ENCODE results near the gene INPP5D. TPM values are rescaled to one million over a fixed set of nuclear protein-coding genes. Genes with fewer than 3 reads are reported as not detected.

The INPP5D gene
- total and polyA plus RNA-seq, 7 donors: 1.2 to 4.2 (median 2.8) TPM

DNA sequence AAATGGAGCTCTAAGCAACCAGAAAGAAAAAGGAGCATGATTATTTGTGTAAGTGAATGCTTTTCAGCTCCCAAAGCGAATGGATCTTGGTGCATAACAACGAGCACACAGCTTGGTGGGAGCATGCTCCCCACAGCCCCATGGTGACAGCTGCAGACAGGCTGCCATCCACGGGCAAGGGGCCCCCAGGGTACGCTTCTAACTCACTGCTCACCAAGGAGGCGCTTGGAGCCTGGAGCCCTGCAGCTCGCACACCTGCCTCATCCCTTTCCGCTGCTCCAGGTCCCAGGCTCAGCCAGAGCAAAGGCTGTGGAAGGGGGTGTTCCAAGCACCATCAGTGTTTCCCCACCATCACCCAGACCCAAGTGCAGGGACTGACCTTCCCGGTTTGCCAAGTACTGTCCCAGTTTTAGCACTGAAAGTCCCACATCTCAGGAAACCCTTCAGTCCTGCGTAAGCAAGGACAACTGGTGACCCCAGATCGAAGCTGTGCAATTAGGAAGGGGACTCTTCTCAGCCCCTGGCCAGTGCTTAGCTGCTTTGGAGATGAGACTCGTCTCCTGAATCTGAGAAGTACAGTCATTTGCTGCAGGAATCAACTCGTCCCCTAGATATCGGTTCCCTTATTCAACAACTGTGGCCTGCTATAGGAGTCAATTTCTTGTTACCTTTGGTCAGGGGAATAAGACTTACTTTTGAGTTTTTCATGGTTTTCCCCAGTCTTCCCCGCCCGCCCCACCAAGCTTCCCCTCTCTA, 141.3 kb downstream of the INPP5D start:
- H3K36me3 ChIP-seq (ENCODE audit: insufficient read depth in 1 of 2, low read depth in 1 of 2): peaks cover 0 to 5% of the 10 kb centered on the region in 2 donors
- TF ChIP-seq, protein P1, sequence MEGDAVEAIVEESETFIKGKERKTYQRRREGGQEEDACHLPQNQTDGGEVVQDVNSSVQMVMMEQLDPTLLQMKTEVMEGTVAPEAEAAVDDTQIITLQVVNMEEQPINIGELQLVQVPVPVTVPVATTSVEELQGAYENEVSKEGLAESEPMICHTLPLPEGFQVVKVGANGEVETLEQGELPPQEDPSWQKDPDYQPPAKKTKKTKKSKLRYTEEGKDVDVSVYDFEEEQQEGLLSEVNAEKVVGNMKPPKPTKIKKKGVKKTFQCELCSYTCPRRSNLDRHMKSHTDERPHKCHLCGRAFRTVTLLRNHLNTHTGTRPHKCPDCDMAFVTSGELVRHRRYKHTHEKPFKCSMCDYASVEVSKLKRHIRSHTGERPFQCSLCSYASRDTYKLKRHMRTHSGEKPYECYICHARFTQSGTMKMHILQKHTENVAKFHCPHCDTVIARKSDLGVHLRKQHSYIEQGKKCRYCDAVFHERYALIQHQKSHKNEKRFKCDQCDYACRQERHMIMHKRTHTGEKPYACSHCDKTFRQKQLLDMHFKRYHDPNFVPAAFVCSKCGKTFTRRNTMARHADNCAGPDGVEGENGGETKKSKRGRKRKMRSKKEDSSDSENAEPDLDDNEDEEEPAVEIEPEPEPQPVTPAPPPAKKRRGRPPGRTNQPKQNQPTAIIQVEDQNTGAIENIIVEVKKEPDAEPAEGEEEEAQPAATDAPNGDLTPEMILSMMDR (IDR thresholded peaks at IDR 0.05): no peak
- H3K4me3 ChIP-seq: no peak overlapping the region
- intact Hi-C loops (cut with DNase I): no loop called here
- WGBS, 3 donors: 65 to 72% (median 69%) methylated on average over 15 of the region's 15 CpGs
- DNase-seq (no peak), ATAC-seq (no peak)
- no peak overlapping the region for H3K27ac ChIP-seq
- H3K4me1 ChIP-seq: no peaks in the 10 kb centered on the region
- H3K9me3 ChIP-seq: no peaks in the 10 kb centered on the region
- peaks cover 0 to 2% (median 0%) of the 10 kb centered on the region in 3 donors for H3K27me3 ChIP-seq (ENCODE audit: insufficient read depth in 3 of 3, low read length in 2 of 3)

DNA sequence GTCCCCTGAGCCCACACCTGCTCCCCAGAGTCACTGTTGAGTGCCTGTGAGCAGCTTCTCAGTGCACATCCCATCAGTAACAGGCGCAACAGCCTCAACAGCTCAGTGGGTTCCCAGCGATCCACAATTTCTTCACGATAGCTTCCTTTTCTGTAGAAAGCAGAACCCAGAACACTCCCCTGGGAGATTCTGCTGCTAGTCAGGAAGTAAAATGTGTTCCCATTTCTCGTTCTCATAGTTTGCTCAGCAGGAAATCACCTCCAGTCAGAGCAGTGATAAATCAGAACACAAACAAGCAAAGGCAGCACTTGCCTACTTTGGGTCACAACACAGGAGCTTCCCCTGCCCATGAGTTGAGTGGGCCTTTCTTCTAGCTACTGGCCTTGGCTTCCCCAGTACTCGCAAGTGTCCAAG, 142.4 kb downstream of the INPP5D start:
- TF ChIP-seq, protein P1 (IDR thresholded peaks at IDR 0.05): no peak
- peaks cover 0 to 5% of the 10 kb centered on the region in 2 donors for H3K36me3 ChIP-seq (ENCODE audit: insufficient read depth in 1 of 2, low read depth in 1 of 2)
- intact Hi-C loops (cut with DNase I): no loop called here
- no peaks in the 10 kb centered on the region for H3K9me3 ChIP-seq
- no peak for ATAC-seq
- H3K4me1 ChIP-seq: no peaks in the 10 kb centered on the region
- no peak for DNase-seq
- H3K4me3 ChIP-seq: no peak overlapping the region
- WGBS, 3 donors: 64 to 74% (median 71%) methylated on average over 5 of the region's 5 CpGs
- H3K27me3 ChIP-seq (ENCODE audit: insufficient read depth in 3 of 3, low read length in 2 of 3): peaks cover 0 to 2% (median 0%) of the 10 kb centered on the region in 3 donors
- no peak overlapping the region for H3K27ac ChIP-seq

DNA sequence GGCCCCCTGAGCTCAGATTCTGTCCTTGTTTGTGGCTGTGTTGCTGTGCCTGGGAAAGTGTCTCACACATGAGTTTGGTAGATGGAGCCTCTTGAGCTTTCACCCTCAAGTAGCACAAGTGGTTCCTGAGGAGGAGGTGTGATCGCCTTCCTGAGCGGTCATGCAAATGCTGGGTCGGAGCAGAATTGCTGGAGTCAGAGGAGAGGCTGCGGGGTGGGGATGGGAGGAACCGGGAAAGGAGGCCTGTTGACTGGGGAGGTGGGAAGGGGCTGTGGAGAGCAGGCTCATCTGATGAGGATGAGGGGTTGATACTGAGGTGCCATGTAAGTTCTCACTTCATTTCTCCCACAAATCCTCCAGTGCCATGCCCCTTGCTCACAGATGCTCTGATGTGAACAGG, 142.9 kb downstream of the INPP5D start:
- Histone ChIP-seq H3K27ac (no peak overlapping the region), H3K4me3 (no peak overlapping the region), H3K27me3 (ENCODE audit: insufficient read depth in 3 of 3, low read length in 2 of 3) (peaks cover 0 to 2% (median 0%) of the 10 kb centered on the region in 3 donors), H3K4me1 (no peaks in the 10 kb centered on the region), H3K36me3 (ENCODE audit: insufficient read depth in 1 of 2, low read depth in 1 of 2) (peaks cover 0 to 4% of the 10 kb centered on the region in 2 donors), H3K9me3 (no peaks in the 10 kb centered on the region)
- DNase-seq (no peak), ATAC-seq (no peak)
- 96 to 99% (median 97%) methylated on average over 5 of the region's 5 CpGs for WGBS, 3 donors
- TF ChIP-seq, protein P1 (IDR thresholded peaks at IDR 0.05): no peak
- intact Hi-C loops (cut with DNase I): no loop called here

DNA sequence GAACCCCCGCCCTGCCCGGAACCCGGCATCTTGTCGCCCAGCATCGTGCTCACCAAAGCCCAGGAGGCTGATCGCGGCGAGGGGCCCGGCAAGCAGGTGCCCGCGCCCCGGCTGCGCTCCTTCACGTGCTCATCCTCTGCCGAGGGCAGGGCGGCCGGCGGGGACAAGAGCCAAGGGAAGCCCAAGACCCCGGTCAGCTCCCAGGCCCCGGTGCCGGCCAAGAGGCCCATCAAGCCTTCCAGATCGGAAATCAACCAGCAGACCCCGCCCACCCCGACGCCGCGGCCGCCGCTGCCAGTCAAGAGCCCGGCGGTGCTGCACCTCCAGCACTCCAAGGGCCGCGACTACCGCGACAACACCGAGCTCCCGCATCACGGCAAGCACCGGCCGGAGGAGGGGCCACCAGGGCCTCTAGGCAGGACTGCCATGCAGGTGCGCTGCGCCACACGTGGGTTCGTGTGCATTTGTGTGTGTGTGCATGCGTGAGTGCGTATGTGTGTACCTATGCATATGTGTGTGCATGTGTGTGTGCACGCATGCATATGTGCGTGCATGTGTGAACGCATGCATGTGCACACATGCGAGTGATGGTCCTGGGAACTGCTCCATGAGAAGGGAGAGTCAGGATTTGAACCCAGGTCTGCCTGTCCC, 144.3 kb downstream of the INPP5D start:
- no peaks in the 10 kb centered on the region for H3K36me3 ChIP-seq (ENCODE audit: insufficient read depth in 1 of 2, low read depth in 1 of 2)
- TF ChIP-seq, protein P1 (IDR thresholded peaks at IDR 0.05): no peak
- no peak overlapping the region for H3K27ac ChIP-seq
- intact Hi-C loops (cut with DNase I): no loop called here
- no peak for ATAC-seq
- H3K4me1 ChIP-seq: no peaks in the 10 kb centered on the region
- no peak overlapping the region for H3K4me3 ChIP-seq
- DNase-seq: no peak
- peaks cover 0 to 2% (median 0%) of the 10 kb centered on the region in 3 donors for H3K27me3 ChIP-seq (ENCODE audit: insufficient read depth in 3 of 3, low read length in 2 of 3)
- H3K9me3 ChIP-seq: no peaks in the 10 kb centered on the region
- 92 to 93% (median 92%) methylated on average over 37 to 50 of the region's 50 CpGs for WGBS, 3 donors
